WTC11 (cell line): ENCODE data around the gene ZNF91. TPM values are rescaled to one million over a fixed set of nuclear protein-coding genes. Genes with fewer than 3 reads are reported as not detected.

Source experiments
- ATAC-seq: fragments of 200-7000 bp; cut with Tn5 transposase; 2 replicates; pipeline ENCODE4 v1.10.0; 2021; ENCODE audit warnings: mild to moderate bottlenecking, moderate library complexity
- CTCF ChIA-PET: fragments of 300-600 bp; sonication (Branson Sonifier 250); formaldehyde crosslinking; loops from one replicate; lab custom pipeline; 2021; ENCODE audit warnings: antibody characterized with exemption; lab: Charles Lee
- POLR2A ChIA-PET: fragments of 350-600 bp; sonication (Branson Sonifier 250); formaldehyde crosslinking; loops from one replicate; lab custom pipeline; 2021; ENCODE audit warnings: antibody characterized with exemption; lab: Charles Lee
- DNase-seq: peaks from one replicate; pipeline ENCODE4 v3.0.0; 2021; ENCODE audit warnings: low spot score
- H3K27ac Mint-ChIP-seq: 2 replicates; pipeline ENCODE4 v1.8.0; 2021; ENCODE audit warnings: mixed read lengths
- H3K27me3 Mint-ChIP-seq: 2 replicates; pipeline ENCODE4 v1.8.0; 2021; ENCODE audit warnings: low read depth, mild to moderate bottlenecking, moderate library complexity, mixed read lengths
- H3K36me3 Mint-ChIP-seq: 2 replicates; pipeline ENCODE4 v1.8.0; 2021; ENCODE audit warnings: mixed read lengths
- H3K4me1 Mint-ChIP-seq: 2 replicates; pipeline ENCODE4 v1.8.0; 2022; ENCODE audit warnings: mixed read lengths
- H3K4me3 Mint-ChIP-seq: 2 replicates; pipeline ENCODE4 v1.8.0; 2021; ENCODE audit warnings: mild to moderate bottlenecking, moderate library complexity, mixed read lengths
- H3K9me3 Mint-ChIP-seq: 2 replicates; pipeline ENCODE4 v1.8.0; 2021; ENCODE audit warnings: mixed read lengths
- ATF1 ChIP-seq: sonication (generic); formaldehyde crosslinking; IDR thresholded peaks from 2 replicates; pipeline ENCODE4 v1.8.1; 2023; ENCODE audit warnings: mild to moderate bottlenecking, moderate library complexity, missing genetic modification reagents
- CBFB ChIP-seq: sonication (generic); formaldehyde crosslinking; IDR thresholded peaks from 2 replicates; pipeline ENCODE4 v1.8.1; 2022; ENCODE audit warnings: mild to moderate bottlenecking, low read depth, missing genetic modification reagents
- CREM ChIP-seq: sonication (generic); formaldehyde crosslinking; IDR thresholded peaks from 2 replicates; pipeline ENCODE4 v1.8.1; 2022; ENCODE audit warnings: mild to moderate bottlenecking, missing genetic modification reagents, moderate library complexity
- ETV6 ChIP-seq: sonication (generic); formaldehyde crosslinking; IDR thresholded peaks from 2 replicates; pipeline ENCODE4 v1.8.1; 2022; ENCODE audit warnings: mild to moderate bottlenecking, missing genetic modification reagents
- FOXK1 ChIP-seq: sonication (generic); formaldehyde crosslinking; IDR thresholded peaks from 2 replicates; pipeline ENCODE4 v1.8.0; 2022; ENCODE audit warnings: mild to moderate bottlenecking, moderate library complexity, missing genetic modification reagents
- GABPB1 ChIP-seq: sonication (generic); formaldehyde crosslinking; IDR thresholded peaks from 2 replicates; pipeline ENCODE4 v1.8.1; 2023; ENCODE audit warnings: mild to moderate bottlenecking, missing genetic modification reagents
- JAZF1 ChIP-seq: fragments of 250-450 bp; sonication (Bioruptor Pico); IDR thresholded peaks from 2 replicates; pipeline ENCODE4 v1.9.0; 2021; ENCODE audit warnings: moderate library complexity, mild to moderate bottlenecking, inconsistent platforms
- MXD4 ChIP-seq: fragments of 250-450 bp; sonication (Bioruptor Pico); IDR thresholded peaks from 2 replicates; pipeline ENCODE4 v1.8.0; 2021; ENCODE audit warnings: mild to moderate bottlenecking, moderate library complexity, borderline replicate concordance
- RELA ChIP-seq: sonication (generic); formaldehyde crosslinking; IDR thresholded peaks from 2 replicates; pipeline ENCODE4 v1.8.1; 2022; ENCODE audit warnings: missing genetic modification reagents, mild to moderate bottlenecking, borderline replicate concordance
- SMAD3 ChIP-seq: sonication (generic); formaldehyde crosslinking; IDR thresholded peaks from 2 replicates; pipeline ENCODE4 v1.8.0; 2022; ENCODE audit warnings: missing genetic modification reagents, mild to moderate bottlenecking, borderline replicate concordance
- ZNF317 ChIP-seq: sonication (generic); formaldehyde crosslinking; IDR thresholded peaks from 2 replicates; pipeline ENCODE4 v1.8.1; 2023; ENCODE audit warnings: low read depth, mild to moderate bottlenecking, moderate library complexity, missing genetic modification reagents, borderline replicate concordance
- ZNF423 ChIP-seq: fragments of 250-450 bp; sonication (Bioruptor Pico); IDR thresholded peaks from 2 replicates; pipeline ENCODE4 v2.1.2; 2022; ENCODE audit warnings: mild to moderate bottlenecking, moderate library complexity
- total RNA-seq: library from RNA; stranded (reverse); gene quantifications from 3 replicates; pipeline ENCODE4 v1.2.3, GENCODE V29; 2021
- TF ChIP-seq, protein P1 (sequence below): fragments of 200-600 bp; IDR thresholded peaks from 2 replicates; pipeline ENCODE4 v1.8.0; 2022; ENCODE audit warnings: antibody characterized with exemption
- TF ChIP-seq, protein P2 (sequence below): sonication (generic); formaldehyde crosslinking; IDR thresholded peaks from 2 replicates; pipeline ENCODE4 v1.8.1; 2023; ENCODE audit warnings: mild to moderate bottlenecking, missing genetic modification reagents, moderate library complexity
- TF ChIP-seq, protein P3 (sequence below): sonication (generic); formaldehyde crosslinking; IDR thresholded peaks from 2 replicates; pipeline ENCODE4 v1.8.1; 2023; ENCODE audit warnings: mild to moderate bottlenecking, missing genetic modification reagents, borderline replicate concordance
- TF ChIP-seq, protein P4 (sequence below): sonication (generic); formaldehyde crosslinking; IDR thresholded peaks from 2 replicates; pipeline ENCODE4 v1.8.1; 2022; ENCODE audit warnings: low read depth, missing genetic modification reagents, borderline replicate concordance
- TF ChIP-seq, protein P5 (sequence below): sonication (generic); formaldehyde crosslinking; IDR thresholded peaks from 2 replicates; pipeline ENCODE4 v1.8.1; 2022; ENCODE audit warnings: missing genetic modification reagents, borderline replicate concordance

The ZNF91 gene
- total RNA-seq, 1 experiment from 2014 or later = 40.3 TPM

DNA sequence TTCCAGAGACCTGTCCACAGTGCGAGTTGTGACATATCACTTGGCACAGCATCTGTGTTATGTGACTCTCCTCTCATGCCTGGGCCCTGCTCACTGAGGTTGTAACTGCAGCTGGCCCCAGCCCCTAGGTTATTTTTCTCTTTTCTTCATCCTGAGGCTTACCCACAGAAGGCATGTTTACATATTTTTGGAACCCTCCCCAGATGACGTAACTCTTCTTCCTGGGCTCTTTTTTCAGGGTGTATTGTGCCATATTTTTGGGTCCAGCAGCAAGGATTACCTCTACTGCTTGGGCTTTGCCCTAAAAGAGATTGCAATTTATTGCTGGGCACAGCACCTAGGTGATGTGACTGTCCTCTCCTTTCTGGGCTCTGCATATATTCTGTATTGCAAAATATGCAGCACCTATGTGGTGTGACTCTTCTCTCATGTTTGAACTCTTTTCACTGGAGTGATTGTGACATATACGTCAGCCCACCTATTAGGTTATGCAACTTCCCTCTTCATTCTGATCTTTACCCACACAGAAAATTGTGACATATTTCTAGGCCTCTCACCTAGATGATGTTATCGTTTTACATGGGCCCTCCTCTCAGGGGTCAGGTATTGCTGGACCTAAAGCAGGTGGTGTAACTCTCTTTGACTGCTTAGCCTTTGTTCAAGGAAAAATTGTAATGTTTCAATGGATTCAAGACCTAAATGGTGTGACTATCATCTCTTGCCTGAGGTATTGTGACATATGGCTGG is 80.6 kb downstream of the ZNF91 start:
- no peak overlapping the region for H3K27ac Mint-ChIP-seq
- peaks cover 28% of the 10 kb centered on the region for H3K36me3 Mint-ChIP-seq
- CTCF ChIA-PET = no interaction called here
- no peak for DNase-seq
- ATAC-seq = no peak
- POLR2A ChIA-PET = no interaction called here
- TF ChIP-seq ZNF423 (CRISPR knock-in tag) (no peak), FOXK1 (CRISPR knock-in tag) (no peak), MXD4 (CRISPR knock-in tag) (no peak), JAZF1 (no peak), GABPB1 (no peak), SMAD3 (CRISPR knock-in tag) (no peak), ZNF317 (no peak), CBFB (CRISPR knock-in tag) (no peak), CREM (CRISPR knock-in tag) (no peak), ETV6 (CRISPR knock-in tag) (no peak), ATF1 (no peak), RELA (CRISPR knock-in tag) (no peak)
- TF ChIP-seq, protein P1, sequence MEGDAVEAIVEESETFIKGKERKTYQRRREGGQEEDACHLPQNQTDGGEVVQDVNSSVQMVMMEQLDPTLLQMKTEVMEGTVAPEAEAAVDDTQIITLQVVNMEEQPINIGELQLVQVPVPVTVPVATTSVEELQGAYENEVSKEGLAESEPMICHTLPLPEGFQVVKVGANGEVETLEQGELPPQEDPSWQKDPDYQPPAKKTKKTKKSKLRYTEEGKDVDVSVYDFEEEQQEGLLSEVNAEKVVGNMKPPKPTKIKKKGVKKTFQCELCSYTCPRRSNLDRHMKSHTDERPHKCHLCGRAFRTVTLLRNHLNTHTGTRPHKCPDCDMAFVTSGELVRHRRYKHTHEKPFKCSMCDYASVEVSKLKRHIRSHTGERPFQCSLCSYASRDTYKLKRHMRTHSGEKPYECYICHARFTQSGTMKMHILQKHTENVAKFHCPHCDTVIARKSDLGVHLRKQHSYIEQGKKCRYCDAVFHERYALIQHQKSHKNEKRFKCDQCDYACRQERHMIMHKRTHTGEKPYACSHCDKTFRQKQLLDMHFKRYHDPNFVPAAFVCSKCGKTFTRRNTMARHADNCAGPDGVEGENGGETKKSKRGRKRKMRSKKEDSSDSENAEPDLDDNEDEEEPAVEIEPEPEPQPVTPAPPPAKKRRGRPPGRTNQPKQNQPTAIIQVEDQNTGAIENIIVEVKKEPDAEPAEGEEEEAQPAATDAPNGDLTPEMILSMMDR = no peak
- TF ChIP-seq, protein P2, sequence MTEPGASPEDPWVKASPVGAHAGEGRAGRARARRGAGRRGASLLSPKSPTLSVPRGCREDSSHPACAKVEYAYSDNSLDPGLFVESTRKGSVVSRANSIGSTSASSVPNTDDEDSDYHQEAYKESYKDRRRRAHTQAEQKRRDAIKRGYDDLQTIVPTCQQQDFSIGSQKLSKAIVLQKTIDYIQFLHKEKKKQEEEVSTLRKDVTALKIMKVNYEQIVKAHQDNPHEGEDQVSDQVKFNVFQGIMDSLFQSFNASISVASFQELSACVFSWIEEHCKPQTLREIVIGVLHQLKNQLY (CRISPR knock-in tag) = no peak
- TF ChIP-seq, protein P3, sequence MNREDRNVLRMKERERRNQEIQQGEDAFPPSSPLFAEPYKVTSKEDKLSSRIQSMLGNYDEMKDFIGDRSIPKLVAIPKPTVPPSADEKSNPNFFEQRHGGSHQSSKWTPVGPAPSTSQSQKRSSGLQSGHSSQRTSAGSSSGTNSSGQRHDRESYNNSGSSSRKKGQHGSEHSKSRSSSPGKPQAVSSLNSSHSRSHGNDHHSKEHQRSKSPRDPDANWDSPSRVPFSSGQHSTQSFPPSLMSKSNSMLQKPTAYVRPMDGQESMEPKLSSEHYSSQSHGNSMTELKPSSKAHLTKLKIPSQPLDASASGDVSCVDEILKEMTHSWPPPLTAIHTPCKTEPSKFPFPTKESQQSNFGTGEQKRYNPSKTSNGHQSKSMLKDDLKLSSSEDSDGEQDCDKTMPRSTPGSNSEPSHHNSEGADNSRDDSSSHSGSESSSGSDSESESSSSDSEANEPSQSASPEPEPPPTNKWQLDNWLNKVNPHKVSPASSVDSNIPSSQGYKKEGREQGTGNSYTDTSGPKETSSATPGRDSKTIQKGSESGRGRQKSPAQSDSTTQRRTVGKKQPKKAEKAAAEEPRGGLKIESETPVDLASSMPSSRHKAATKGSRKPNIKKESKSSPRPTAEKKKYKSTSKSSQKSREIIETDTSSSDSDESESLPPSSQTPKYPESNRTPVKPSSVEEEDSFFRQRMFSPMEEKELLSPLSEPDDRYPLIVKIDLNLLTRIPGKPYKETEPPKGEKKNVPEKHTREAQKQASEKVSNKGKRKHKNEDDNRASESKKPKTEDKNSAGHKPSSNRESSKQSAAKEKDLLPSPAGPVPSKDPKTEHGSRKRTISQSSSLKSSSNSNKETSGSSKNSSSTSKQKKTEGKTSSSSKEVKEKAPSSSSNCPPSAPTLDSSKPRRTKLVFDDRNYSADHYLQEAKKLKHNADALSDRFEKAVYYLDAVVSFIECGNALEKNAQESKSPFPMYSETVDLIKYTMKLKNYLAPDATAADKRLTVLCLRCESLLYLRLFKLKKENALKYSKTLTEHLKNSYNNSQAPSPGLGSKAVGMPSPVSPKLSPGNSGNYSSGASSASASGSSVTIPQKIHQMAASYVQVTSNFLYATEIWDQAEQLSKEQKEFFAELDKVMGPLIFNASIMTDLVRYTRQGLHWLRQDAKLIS (CRISPR knock-in tag) = no peak
- TF ChIP-seq, protein P4, sequence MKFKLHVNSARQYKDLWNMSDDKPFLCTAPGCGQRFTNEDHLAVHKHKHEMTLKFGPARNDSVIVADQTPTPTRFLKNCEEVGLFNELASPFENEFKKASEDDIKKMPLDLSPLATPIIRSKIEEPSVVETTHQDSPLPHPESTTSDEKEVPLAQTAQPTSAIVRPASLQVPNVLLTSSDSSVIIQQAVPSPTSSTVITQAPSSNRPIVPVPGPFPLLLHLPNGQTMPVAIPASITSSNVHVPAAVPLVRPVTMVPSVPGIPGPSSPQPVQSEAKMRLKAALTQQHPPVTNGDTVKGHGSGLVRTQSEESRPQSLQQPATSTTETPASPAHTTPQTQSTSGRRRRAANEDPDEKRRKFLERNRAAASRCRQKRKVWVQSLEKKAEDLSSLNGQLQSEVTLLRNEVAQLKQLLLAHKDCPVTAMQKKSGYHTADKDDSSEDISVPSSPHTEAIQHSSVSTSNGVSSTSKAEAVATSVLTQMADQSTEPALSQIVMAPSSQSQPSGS = no peak
- TF ChIP-seq, protein P5, sequence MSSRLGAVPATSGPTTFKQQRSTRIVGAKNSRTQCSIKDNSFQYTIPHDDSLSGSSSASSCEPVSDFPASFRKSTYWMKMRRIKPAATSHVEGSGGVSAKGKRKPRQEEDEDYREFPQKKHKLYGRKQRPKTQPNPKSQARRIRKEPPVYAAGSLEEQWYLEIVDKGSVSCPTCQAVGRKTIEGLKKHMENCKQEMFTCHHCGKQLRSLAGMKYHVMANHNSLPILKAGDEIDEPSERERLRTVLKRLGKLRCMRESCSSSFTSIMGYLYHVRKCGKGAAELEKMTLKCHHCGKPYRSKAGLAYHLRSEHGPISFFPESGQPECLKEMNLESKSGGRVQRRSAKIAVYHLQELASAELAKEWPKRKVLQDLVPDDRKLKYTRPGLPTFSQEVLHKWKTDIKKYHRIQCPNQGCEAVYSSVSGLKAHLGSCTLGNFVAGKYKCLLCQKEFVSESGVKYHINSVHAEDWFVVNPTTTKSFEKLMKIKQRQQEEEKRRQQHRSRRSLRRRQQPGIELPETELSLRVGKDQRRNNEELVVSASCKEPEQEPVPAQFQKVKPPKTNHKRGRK (CRISPR knock-in tag) = no peak
- H3K4me3 Mint-ChIP-seq = no peak overlapping the region
- H3K27me3 Mint-ChIP-seq = peaks cover 13% of the 10 kb centered on the region; the same call in 1 of the 2 replicates
- H3K9me3 Mint-ChIP-seq = peaks cover 96% of the 10 kb centered on the region
- no peaks in the 10 kb centered on the region for H3K4me1 Mint-ChIP-seq
